Measurements from ENCODE around the gene ZC3H10.

Gene ZC3H10

DNA sequence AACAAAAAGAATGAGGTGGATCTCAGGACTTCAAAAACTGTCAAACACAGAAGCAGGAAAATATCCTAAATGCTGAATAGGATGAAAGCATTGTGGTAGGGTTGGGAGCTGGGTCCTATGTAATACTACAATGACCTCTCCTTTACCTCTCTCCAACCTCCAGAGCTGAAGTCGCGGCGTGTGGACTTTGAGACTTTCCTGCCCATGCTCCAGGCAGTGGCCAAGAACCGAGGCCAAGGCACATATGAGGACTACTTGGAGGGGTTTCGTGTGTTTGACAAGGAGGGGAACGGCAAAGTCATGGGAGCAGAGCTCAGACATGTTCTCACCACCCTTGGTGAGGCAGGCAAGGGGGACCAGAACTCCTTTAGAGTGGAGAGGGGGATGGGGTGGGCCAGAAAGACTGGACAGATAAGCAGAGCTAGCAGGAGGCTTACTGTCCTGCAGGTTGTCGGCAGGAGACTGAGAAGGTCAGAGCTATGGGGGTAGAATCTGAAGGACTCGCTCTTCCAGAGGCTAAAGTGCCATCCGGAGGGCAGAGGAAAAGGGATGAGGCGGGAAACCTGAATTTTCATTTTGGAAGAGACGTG, 37.3 kb downstream of the ZC3H10 start:
- TF ChIP-seq TEAD4 (IDR thresholded peaks at IDR 0.05) (no peak), YY1 (IDR thresholded peaks at IDR 0.05; ENCODE audit: low read depth) (no peak), EGR1 (IDR thresholded peaks at IDR 0.05) (no peak), NFIC (IDR thresholded peaks at IDR 0.05) (no peak), TCF12 (IDR thresholded peaks at IDR 0.05; ENCODE audit: low read depth) (no peak), RAD21 (IDR thresholded peaks at IDR 0.05; ENCODE audit: low read depth) (no peak), TAF1 (IDR thresholded peaks at IDR 0.05; ENCODE audit: low read depth) (no peak), REST (IDR thresholded peaks at IDR 0.05; ENCODE audit: low read depth) (no peak), CREB1 (IDR thresholded peaks at IDR 0.05; ENCODE audit: low read depth) (no peak), EP300 (IDR thresholded peaks at IDR 0.05; ENCODE audit: borderline replicate concordance) (no peak), FOXM1 (IDR thresholded peaks at IDR 0.05; ENCODE audit: borderline replicate concordance, low read depth) (no peak), ZBTB7A (IDR thresholded peaks at IDR 0.05; ENCODE audit: low read depth) (no peak), CEBPB (IDR thresholded peaks at IDR 0.05) (no peak)
- TF ChIP-seq, protein P1, sequence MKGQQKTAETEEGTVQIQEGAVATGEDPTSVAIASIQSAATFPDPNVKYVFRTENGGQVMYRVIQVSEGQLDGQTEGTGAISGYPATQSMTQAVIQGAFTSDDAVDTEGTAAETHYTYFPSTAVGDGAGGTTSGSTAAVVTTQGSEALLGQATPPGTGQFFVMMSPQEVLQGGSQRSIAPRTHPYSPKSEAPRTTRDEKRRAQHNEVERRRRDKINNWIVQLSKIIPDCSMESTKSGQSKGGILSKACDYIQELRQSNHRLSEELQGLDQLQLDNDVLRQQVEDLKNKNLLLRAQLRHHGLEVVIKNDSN (IDR thresholded peaks at IDR 0.05) = no peak
- TF ChIP-seq, protein P2, sequence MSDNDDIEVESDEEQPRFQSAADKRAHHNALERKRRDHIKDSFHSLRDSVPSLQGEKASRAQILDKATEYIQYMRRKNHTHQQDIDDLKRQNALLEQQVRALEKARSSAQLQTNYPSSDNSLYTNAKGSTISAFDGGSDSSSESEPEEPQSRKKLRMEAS (IDR thresholded peaks at IDR 0.05) = no peak

- TF ChIP-seq RAD21 (IDR thresholded peaks at IDR 0.05; ENCODE audit: low read depth) (peak; percentile 44), TAF1 (IDR thresholded peaks at IDR 0.05; ENCODE audit: low read depth) (peak; percentile 87), ZBTB7A (IDR thresholded peaks at IDR 0.05; ENCODE audit: low read depth) (peak; percentile 39; the same call in 1 of the 2 replicates), TCF12 (IDR thresholded peaks at IDR 0.05; ENCODE audit: low read depth) (no peak), FOXM1 (IDR thresholded peaks at IDR 0.05; ENCODE audit: borderline replicate concordance, low read depth) (no peak), YY1 (IDR thresholded peaks at IDR 0.05; ENCODE audit: low read depth) (no peak; the same call in none of the 2 replicates), CREB1 (IDR thresholded peaks at IDR 0.05; ENCODE audit: low read depth) (no peak), TEAD4 (IDR thresholded peaks at IDR 0.05) (peak; percentile 94), REST (IDR thresholded peaks at IDR 0.05; ENCODE audit: low read depth) (no peak), NFIC (IDR thresholded peaks at IDR 0.05) (peak; percentile 9), EGR1 (IDR thresholded peaks at IDR 0.05) (peak; percentile 54; the same call in 1 of the 2 replicates), EP300 (IDR thresholded peaks at IDR 0.05; ENCODE audit: borderline replicate concordance) (peak; percentile 31; the same call in 1 of the 2 replicates), CEBPB (IDR thresholded peaks at IDR 0.05) (peak; percentile 45; the same call in 1 of the 2 replicates)
- TF ChIP-seq, protein P1 (IDR thresholded peaks at IDR 0.05) = no peak
- TF ChIP-seq, protein P2 (IDR thresholded peaks at IDR 0.05) = peak; percentile 92
These were observed 39.3 kb downstream of the ZC3H10 start for GRCh38 chr12:56157201-56158028.

DNA sequence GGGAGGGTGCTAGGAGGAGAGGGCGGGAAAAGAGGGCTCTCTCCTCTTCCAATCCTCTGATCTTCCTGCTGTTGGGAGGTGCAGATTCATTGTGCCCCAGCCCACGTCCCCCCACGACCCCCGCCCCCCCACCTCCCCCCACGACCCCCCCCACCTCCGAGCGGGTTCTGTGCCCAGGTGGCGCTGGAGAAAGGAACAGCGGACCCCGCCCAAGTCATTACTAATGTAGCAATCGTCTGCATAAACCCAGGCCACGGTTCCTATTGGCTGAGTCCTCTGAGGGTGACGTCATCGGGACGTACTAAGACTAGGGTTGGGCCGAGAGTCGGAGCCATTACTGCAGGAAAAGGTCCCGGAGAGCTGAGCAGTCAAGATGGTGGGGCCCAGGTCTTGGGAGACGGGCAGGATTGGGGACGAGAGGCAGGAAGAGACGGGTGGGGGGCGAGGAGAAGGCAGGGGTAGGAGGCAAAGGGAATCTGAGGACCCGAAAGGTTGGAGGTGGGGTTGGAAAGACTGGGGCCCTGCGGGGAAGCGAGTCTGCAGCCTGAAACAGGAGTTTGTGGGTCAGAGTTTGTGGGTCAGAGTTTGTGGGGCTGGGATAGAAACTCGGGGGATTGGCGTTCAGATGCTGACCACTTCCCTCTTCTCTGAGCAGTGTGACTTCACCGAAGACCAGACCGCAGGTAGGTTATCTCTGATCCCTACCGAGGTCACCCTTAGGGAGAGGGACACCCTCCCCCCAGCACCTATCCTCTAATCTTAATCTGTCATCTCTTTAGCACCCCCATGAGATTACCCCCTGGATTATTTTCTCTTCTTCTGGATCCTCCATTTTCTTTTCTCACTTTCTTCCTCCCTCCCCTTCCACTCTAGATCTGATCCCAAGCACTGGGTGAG, 40.2 kb downstream of the ZC3H10 start, which contains the start of gene MYL6:
TSS of gene MYL6 (plus strand) at position 331 of the 897 bp plus-strand sequence. CDS start at position 374, 43 bp downstream.
- TF ChIP-seq, protein P1 (IDR thresholded peaks at IDR 0.05) = no peak
- peak; percentile 87 for TF ChIP-seq CREB1 (IDR thresholded peaks at IDR 0.05; ENCODE audit: low read depth)
- no peak for TF ChIP-seq FOXM1 (IDR thresholded peaks at IDR 0.05; ENCODE audit: borderline replicate concordance, low read depth)
- 0 out of 2 replicates have a peak, but pooled peaks have one; percentile 22 for TF ChIP-seq EP300 (IDR thresholded peaks at IDR 0.05; ENCODE audit: borderline replicate concordance)
- peak; percentile 87 for TF ChIP-seq CEBPB (IDR thresholded peaks at IDR 0.05)
- no peak for TF ChIP-seq REST (IDR thresholded peaks at IDR 0.05; ENCODE audit: low read depth)
- no peak; the same call in 1 of the 2 replicates for TF ChIP-seq NFIC (IDR thresholded peaks at IDR 0.05)
- no peak for TF ChIP-seq RAD21 (IDR thresholded peaks at IDR 0.05; ENCODE audit: low read depth)
- peak; percentile 52; the same call in 1 of the 2 replicates for TF ChIP-seq TEAD4 (IDR thresholded peaks at IDR 0.05)
- TF ChIP-seq YY1 (IDR thresholded peaks at IDR 0.05; ENCODE audit: low read depth) = peak; percentile 96
- TF ChIP-seq ZBTB7A (IDR thresholded peaks at IDR 0.05; ENCODE audit: low read depth) = 0 out of 2 replicates have a peak, but pooled peaks have one; percentile 25
- no peak for TF ChIP-seq EGR1 (IDR thresholded peaks at IDR 0.05)
- TF ChIP-seq TAF1 (IDR thresholded peaks at IDR 0.05; ENCODE audit: low read depth) = peak; percentile 96
- TF ChIP-seq, protein P2 (IDR thresholded peaks at IDR 0.05) = no peak
- TF ChIP-seq TCF12 (IDR thresholded peaks at IDR 0.05; ENCODE audit: low read depth) = peak; percentile 55; the same call in 1 of the 2 replicates
